ENCODE data around the gene KIAA0513.
"Not testable (repeated sequence)": the region's sequence is repeated elsewhere in the genome, so short reads cannot be mapped to it uniquely, and the experiment has no call there.

DNA sequence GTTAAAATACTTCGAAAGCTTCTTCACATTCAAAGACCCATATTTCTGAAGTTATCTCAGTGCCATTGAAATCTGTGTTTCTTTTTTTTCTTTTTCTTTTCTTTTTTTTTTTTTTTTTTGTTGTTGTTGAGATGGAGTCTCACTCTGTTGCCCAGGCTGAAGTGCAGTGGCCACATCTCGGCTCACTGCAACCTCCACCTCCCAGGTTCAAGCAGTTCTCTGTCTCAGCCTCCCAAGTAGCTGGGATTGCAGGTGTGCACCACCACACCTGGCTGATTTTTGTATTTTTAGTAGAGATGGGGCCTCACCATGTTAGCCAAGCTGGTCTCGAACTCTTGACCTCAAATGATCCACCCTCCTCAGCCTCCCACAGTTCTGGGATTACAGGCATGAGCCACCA lies 26.7 kb downstream of the KIAA0513 start:
- TF ChIP-seq REST (IDR thresholded peaks at IDR 0.05; ENCODE audit: insufficient read depth in 1 of 2, low read depth in 2 of 2, low read length in 1 of 2); CTCF (IDR thresholded peaks at IDR 0.05); SIN3A (IDR thresholded peaks at IDR 0.05; ENCODE audit: borderline replicate concordance, insufficient read depth, low read depth, low read length); TCF7L2 (IDR thresholded peaks at IDR 0.05; ENCODE audit: low read depth, low read length): not testable (repeated sequence)
